DND-41 (cell line): ENCODE data around the gene NLGN4X.

Experiments
- ATAC-seq: fragments of 200-7000 bp; cut with Tn5 transposase; 3 replicates; pipeline ENCODE4 v1.9.1; 2021; ENCODE audit warnings: low read depth; ENCODE audit not compliant: insufficient read depth
- DNase-seq: peaks from one replicate; pipeline ENCODE4 v3.0.0-alpha.2; 2020
- H2AFZ ChIP-seq: 2 replicates; pipeline ENCODE4 v1.6.0; 2012; ENCODE audit warnings: low read depth, low read length
- H3K27ac ChIP-seq: 2 replicates; pipeline ENCODE4 v1.5.1; 2012; ENCODE audit warnings: low read length, inconsistent platforms
- H3K27me3 ChIP-seq: fragments of 200-600 bp; sonication (generic); 2 replicates; pipeline ENCODE4 v1.6.0; 2012; ENCODE audit warnings: low read length, mild to moderate bottlenecking, inconsistent platforms; ENCODE audit not compliant: insufficient read depth, poor library complexity
- H3K36me3 ChIP-seq: 2 replicates; pipeline ENCODE4 v1.5.1; 2012; ENCODE audit warnings: low read length, inconsistent platforms; ENCODE audit not compliant: insufficient read depth
- H3K4me1 ChIP-seq: 2 replicates; pipeline ENCODE4 v1.5.1; 2012; ENCODE audit warnings: mild to moderate bottlenecking, low read length; ENCODE audit not compliant: insufficient read depth
- H3K4me2 ChIP-seq: 2 replicates; pipeline ENCODE4 v1.6.0; 2012; ENCODE audit warnings: mild to moderate bottlenecking, moderate library complexity, low read length, inconsistent platforms; ENCODE audit not compliant: insufficient read depth
- H3K4me3 ChIP-seq, 2 experiments: fragments of 200-600 bp in 1 of 2; shearing (Covaris generic) in 1 of 2; 2 replicates each; pipeline ENCODE4 v1.5.1; 2012 to 2016; ENCODE audit warnings: inconsistent platforms in 2 of 2, low read length in 2 of 2, mild to moderate bottlenecking in 2 of 2, low read depth in 1 of 2, moderate library complexity in 1 of 2
- H3K79me2 ChIP-seq: 2 replicates; pipeline ENCODE4 v1.6.0; 2012; ENCODE audit warnings: low read length, inconsistent platforms; ENCODE audit not compliant: insufficient read depth
- H3K9ac ChIP-seq: 2 replicates; pipeline ENCODE4 v1.6.0; 2012; ENCODE audit warnings: low read depth, mild to moderate bottlenecking, inconsistent platforms, low read length, moderate library complexity
- H3K9me3 ChIP-seq: 2 replicates; pipeline ENCODE4 v1.5.1; 2012; ENCODE audit warnings: low read length, moderate library complexity, mild to moderate bottlenecking, inconsistent platforms; ENCODE audit not compliant: insufficient read depth, severe bottlenecking
- H4K20me1 ChIP-seq: 2 replicates; pipeline ENCODE4 v1.6.0; 2012; ENCODE audit warnings: low read length; ENCODE audit not compliant: insufficient read depth
- CTCF ChIP-seq: IDR thresholded peaks from 2 replicates; pipeline ENCODE4 v1.5.1; 2012; ENCODE audit warnings: borderline replicate concordance, low read length, moderate library complexity, mild to moderate bottlenecking; ENCODE audit not compliant: poor library complexity, severe bottlenecking; ENCODE audit errors: extremely low read depth
- EZH2 ChIP-seq: IDR thresholded peaks from 3 replicates; pipeline ENCODE4 v1.6.1; 2012; ENCODE audit warnings: borderline replicate concordance, low read depth, mild to moderate bottlenecking, moderate library complexity, low read length, inconsistent platforms; ENCODE audit not compliant: severe bottlenecking

The NLGN4X gene

GRCh38 chrX:6067600-6067999 lies 161.1 kb downstream of the NLGN4X start:
- Histone ChIP-seq H3K27me3 (no peaks in the 10 kb centered on the region), H3K27ac (no peak overlapping the region)

GRCh38 chrX:6053141-6053540 lies 175.5 kb downstream of the NLGN4X start:
- Histone ChIP-seq H3K36me3 (peaks cover 50% of the 10 kb centered on the region), H3K27ac (no peak overlapping the region), H3K9me3 (no peaks in the 10 kb centered on the region), H2AFZ (no peak overlapping the region), H3K4me2 (no peak overlapping the region), H3K4me3 (no peak overlapping the region), H3K4me1 (no peaks in the 10 kb centered on the region), H3K9ac (no peak overlapping the region), H3K79me2 (peaks cover 98% of the 10 kb centered on the region), H3K27me3 (no peaks in the 10 kb centered on the region), H4K20me1 (peaks cover 74% of the 10 kb centered on the region)
- no peak for TF ChIP-seq CTCF
- no peak for TF ChIP-seq EZH2
- ATAC-seq (no peak), DNase-seq (no peak)

More at GRCh38 chrX:6067600-6067999, 161.1 kb downstream of the NLGN4X start:
- no peak overlapping the region for H3K4me3 ChIP-seq
- peaks cover 77% of the 10 kb centered on the region for H4K20me1 ChIP-seq
- no peaks in the 10 kb centered on the region for H3K9me3 ChIP-seq
- no peak overlapping the region for H2AFZ ChIP-seq
- H3K79me2 ChIP-seq: peaks cover 100% of the 10 kb centered on the region
- H3K9ac ChIP-seq: no peak overlapping the region
- H3K4me2 ChIP-seq: no peak overlapping the region
- H3K36me3 ChIP-seq: peaks cover 65% of the 10 kb centered on the region
- no peaks in the 10 kb centered on the region for H3K4me1 ChIP-seq
- TF ChIP-seq EZH2 (no peak), CTCF (no peak)
- ATAC-seq: no peak
- no peak for DNase-seq

GRCh38 chrX:6052111-6052745 lies 176.4 kb downstream of the NLGN4X start:
- TF ChIP-seq CTCF: no peak
- no peak for TF ChIP-seq EZH2
- Histone ChIP-seq H2AFZ (no peak overlapping the region), H4K20me1 (peaks cover 75% of the 10 kb centered on the region), H3K4me3 (no peak overlapping the region), H3K9ac (no peak overlapping the region), H3K79me2 (peaks cover 98% of the 10 kb centered on the region), H3K9me3 (no peaks in the 10 kb centered on the region), H3K27me3 (no peaks in the 10 kb centered on the region), H3K36me3 (peaks cover 56% of the 10 kb centered on the region), H3K27ac (no peak overlapping the region), H3K4me1 (no peaks in the 10 kb centered on the region), H3K4me2 (no peak overlapping the region)
- DNase-seq (no peak), ATAC-seq (no peak)

- Histone ChIP-seq H3K36me3 (peaks cover 37% of the 10 kb centered on the region), H3K27ac (no peak overlapping the region), H3K27me3 (no peaks in the 10 kb centered on the region), H3K9ac (no peak overlapping the region), H3K4me3 (no peak overlapping the region), H3K4me2 (no peak overlapping the region), H2AFZ (no peak overlapping the region), H3K4me1 (no peaks in the 10 kb centered on the region), H3K9me3 (no peaks in the 10 kb centered on the region), H3K79me2 (peaks cover 99% of the 10 kb centered on the region), H4K20me1 (peaks cover 71% of the 10 kb centered on the region)
- no peak for ATAC-seq
- no peak for TF ChIP-seq EZH2
- DNase-seq: no peak
Measured at GRCh38 chrX:6049132-6049531, 179.5 kb downstream of the NLGN4X start.
